MCF 10A (cell line): ENCODE results near the gene PRXL2C. TPM values are rescaled to one million over a fixed set of nuclear protein-coding genes. Genes with fewer than 3 reads are reported as not detected.
"Not testable (repeated sequence)": the region's sequence is repeated elsewhere in the genome, so short reads cannot be mapped to it uniquely, and the experiment has no call there.

ENCODE experiments used
- BruUV-seq: library from RNA; stranded (reverse); fragments of 400-500 nt; replicated peaks from 2 replicates; lab custom pipeline; 2021; lab: Mats Ljungman, UMichigan
- CTCF ChIA-PET: fragments of 300-600 bp; sonication (Branson Sonifier 250); formaldehyde crosslinking; extraction: SDS; loops from one replicate; lab custom pipeline; 2021; ENCODE audit warnings: antibody characterized with exemption, inconsistent platforms; lab: Yijun Ruan, JAX
- POLR2A ChIA-PET: fragments of 300-600, 350-650 bp; sonication (Branson Sonifier 250); formaldehyde crosslinking; extraction: SDS; loops from one replicate; lab custom pipeline; 2020; ENCODE audit warnings: antibody characterized with exemption, inconsistent platforms; lab: Yijun Ruan, JAX
- DNase-seq: peaks from one replicate; pipeline ENCODE4 v3.0.0-alpha.2; 2018; ENCODE audit not compliant: unreplicated experiment
- H3K27ac Mint-ChIP-seq: one replicate; pipeline ENCODE4 v1.8.0; 2022; ENCODE audit warnings: mild to moderate bottlenecking, low read depth, mixed read lengths; ENCODE audit not compliant: unreplicated experiment
- H3K27me3 Mint-ChIP-seq: one replicate; pipeline ENCODE4 v1.8.0; 2022; ENCODE audit warnings: mixed read lengths; ENCODE audit not compliant: insufficient read depth, unreplicated experiment
- H3K36me3 Mint-ChIP-seq: one replicate; pipeline ENCODE4 v1.8.0; 2022; ENCODE audit warnings: mild to moderate bottlenecking, moderate library complexity, mixed read lengths; ENCODE audit not compliant: insufficient read depth, unreplicated experiment
- H3K4me1 Mint-ChIP-seq: one replicate; pipeline ENCODE4 v1.8.0; 2022; ENCODE audit warnings: mixed read lengths; ENCODE audit not compliant: insufficient read depth, unreplicated experiment
- H3K4me3 Mint-ChIP-seq: one replicate; pipeline ENCODE4 v1.8.0; 2022; ENCODE audit warnings: mild to moderate bottlenecking, moderate library complexity, mixed read lengths; ENCODE audit not compliant: unreplicated experiment
- H3K9me3 Mint-ChIP-seq: one replicate; pipeline ENCODE4 v1.8.0; 2022; ENCODE audit warnings: mixed read lengths; ENCODE audit not compliant: unreplicated experiment
- CTCF ChIP-seq: fragments of 200-600 bp; IDR thresholded peaks from one replicate; pipeline ENCODE4 v1.8.0; 2022; ENCODE audit warnings: antibody characterized with exemption, mild to moderate bottlenecking; ENCODE audit not compliant: unreplicated experiment
- intact Hi-C: fragments of 100-400 bp; cut with micrococcal nuclease; formaldehyde crosslinking; loops from 2 replicates; pipeline ENCODE4 v1.14.1; 2022
- total RNA-seq: library from RNA; stranded (reverse); gene quantifications from 2 replicates; pipeline ENCODE4 v1.2.3, GENCODE V29; 2022

The PRXL2C gene
- total RNA-seq, 1 experiment from 2014 or later: 15.6 TPM

GRCh38 chr9:96617439-96618185 is 37.5 kb downstream of the PRXL2C start:
- Mint-ChIP-seq H3K4me1 (peaks cover 21% of the 10 kb centered on the region), H3K27ac (no peak overlapping the region), H3K9me3 (no peaks in the 10 kb centered on the region), H3K4me3 (peak overlapping the region; percentile 66), H3K36me3 (no peaks in the 10 kb centered on the region), H3K27me3 (no peaks in the 10 kb centered on the region)
- DNase-seq: no peak
- intact Hi-C loops: loop anchor here (2.0 kb wide), 1 partner anchor 167 kb away; the partner anchor contains the start of gene HABP4
- TF ChIP-seq CTCF: no peak
- POLR2A ChIA-PET: interaction anchor here (0.9 to 2.6 kb wide), 4 partner anchors 29 to 198 kb away, joined by 3 to 11 read pairs (median 8); partner anchors contain the start of gene HABP4
- TSS peak; percentile 57 for BruUV-seq
- CTCF ChIA-PET: interaction anchor here (1.8 kb wide), 1 partner anchor 10 kb away, joined by 10 read pairs; no protein-coding TSS in a partner anchor

- Mint-ChIP-seq H3K4me1 (peaks cover 27% of the 10 kb centered on the region), H3K36me3 (no peaks in the 10 kb centered on the region), H3K4me3 (no peak overlapping the region), H3K9me3 (no peaks in the 10 kb centered on the region), H3K27me3 (no peaks in the 10 kb centered on the region), H3K27ac (no peak overlapping the region)
- CTCF ChIA-PET: interaction anchor here (0.7 kb wide), 1 partner anchor 35 kb away, joined by 3 read pairs; no protein-coding TSS in a partner anchor
- TF ChIP-seq CTCF: no peak
- POLR2A ChIA-PET: interaction anchor here (0.7 to 1.4 kb wide), 2 partner anchors 50 to 1204 kb away, joined by 3 to 7 read pairs; no protein-coding TSS in a partner anchor
- no TSS peak for BruUV-seq
- intact Hi-C loops: no loop called here
- DNase-seq: no peak
Measured at GRCh38 chr9:96616817-96617438, 38.2 kb downstream of the PRXL2C start.

- ChIA-PET POLR2A (interaction anchor here (0.7 to 1.4 kb wide), 3 partner anchors 10 to 49 kb away, joined by 3 to 11 read pairs (median 7); no protein-coding TSS in a partner anchor), CTCF (interaction anchor here (0.5 kb wide), 1 partner anchor 283 kb away, joined by 4 read pairs; no protein-coding TSS in a partner anchor)
- peaks cover 27% of the 10 kb centered on the region for H3K4me1 Mint-ChIP-seq
- TF ChIP-seq CTCF: no peak
- no peaks in the 10 kb centered on the region for H3K36me3 Mint-ChIP-seq
- no TSS peak for BruUV-seq
- no peaks in the 10 kb centered on the region for H3K9me3 Mint-ChIP-seq
- no peak overlapping the region for H3K27ac Mint-ChIP-seq
- intact Hi-C loops: no loop called here
- H3K4me3 Mint-ChIP-seq: no peak overlapping the region
- no peaks in the 10 kb centered on the region for H3K27me3 Mint-ChIP-seq
- no peak for DNase-seq
Measured at GRCh38 chr9:96615411-96615810, 39.7 kb downstream of the PRXL2C start.

GRCh38 chr9:96614664-96615063 is 40.5 kb downstream of the PRXL2C start:
- H3K36me3 Mint-ChIP-seq, H3K9me3 Mint-ChIP-seq, H3K27me3 Mint-ChIP-seq, H3K4me3 Mint-ChIP-seq, BruUV-seq, intact Hi-C loops: not testable (repeated sequence)
- peak; percentile 16 for DNase-seq
- Mint-ChIP-seq H3K4me1 (peaks cover 27% of the 10 kb centered on the region), H3K27ac (peak overlapping the region; percentile 27)
- ChIA-PET CTCF (interaction anchor here (1.1 to 1.3 kb wide), 2 partner anchors 11 to 47 kb away, joined by 3 to 5 read pairs; no protein-coding TSS in a partner anchor), POLR2A (interaction anchor here (0.6 to 1.4 kb wide), 8 partner anchors 12 to 1106 kb away, joined by 3 to 11 read pairs (median 3); no protein-coding TSS in a partner anchor)
